SK-N-SH (cell line): Measurements from ENCODE around the gene KCNH4. TPM values are rescaled to one million over a fixed set of nuclear protein-coding genes. Genes with fewer than 3 reads are reported as not detected.

Source experiments
- CTCF ChIA-PET: fragments of 300-600, 350-600 bp; formaldehyde crosslinking; extraction: SDS; loops from one replicate; lab custom pipeline; 2021; lab: Yijun Ruan, JAX
- POLR2A ChIA-PET: fragments of 350-600 bp; sonication (Branson Sonifier 250); formaldehyde crosslinking; extraction: SDS; loops from one replicate; lab custom pipeline; 2020; ENCODE audit warnings: antibody characterized with exemption, inconsistent platforms; lab: Yijun Ruan, JAX
- DNase-seq: peaks from one replicate; pipeline ENCODE4 v3.0.0; 2012
- H2AFZ ChIP-seq: fragments of 200-600 bp; sonication (generic); 2 replicates; pipeline ENCODE4 v1.8.1; 2016; ENCODE audit warnings: antibody characterized with exemption, mild to moderate bottlenecking, low read depth
- H3F3A ChIP-seq: fragments of 200-600 bp; sonication (generic); replicated peaks from 2 replicates; pipeline ENCODE3; 2016; ENCODE audit warnings: antibody characterized with exemption, mild to moderate bottlenecking; ENCODE audit not compliant: insufficient read depth
- H3K27ac ChIP-seq, 2 experiments: fragments of 200-500 bp in 1 of 2; fragments of 200-600 bp in 1 of 2; sonication (Bioruptor generic) in 1 of 2; sonication (generic), shearing (Covaris generic) in 1 of 2; 2 replicates each; pipeline versions ENCODE4 v1.5.1 to v1.6.1; 2014 to 2016; ENCODE audit warnings: low read depth in 2 of 2, inconsistent platforms in 1 of 2, low read length in 1 of 2, mild to moderate bottlenecking in 1 of 2, mixed read lengths in 1 of 2
- H3K27me3 ChIP-seq: fragments of 200-600 bp; sonication (generic), shearing (Covaris generic); 2 replicates; pipeline ENCODE4 v1.6.1; 2016; ENCODE audit warnings: mixed run types; ENCODE audit not compliant: insufficient read depth
- H3K36me3 ChIP-seq, 2 experiments: fragments of 200-500 bp in 1 of 2; fragments of 200-600 bp in 1 of 2; sonication (Bioruptor generic) in 1 of 2; sonication (generic) in 1 of 2; replicated peaks in 1 of 2; 2 replicates each; pipeline versions ENCODE3 to v1.5.1; 2014 to 2016; ENCODE audit warnings: low read length in 1 of 2, mild to moderate bottlenecking in 1 of 2; ENCODE audit not compliant: insufficient read depth in 2 of 2, control insufficient read depth in 1 of 2
- H3K4me1 ChIP-seq, 2 experiments: fragments of 200-500 bp in 1 of 2; fragments of 200-600 bp in 1 of 2; sonication (Bioruptor generic) in 1 of 2; sonication (generic), shearing (Covaris generic) in 1 of 2; 2 replicates each; pipeline versions ENCODE4 v1.5.1 to v1.6.1; 2014 to 2016; ENCODE audit warnings: low read depth in 1 of 2, low read length in 1 of 2, mixed run types in 1 of 2; ENCODE audit not compliant: insufficient read depth in 2 of 2, control insufficient read depth in 1 of 2
- H3K4me2 ChIP-seq: fragments of 200-600 bp; sonication (generic), shearing (Covaris generic); 2 replicates; pipeline ENCODE4 v1.6.1; 2017; ENCODE audit warnings: mixed run types
- H3K4me3 ChIP-seq, 2 experiments: fragments of 200-500 bp in 1 of 2; fragments of 200-600 bp in 1 of 2; sonication (Bioruptor generic) in 1 of 2; sonication (generic), shearing (Covaris generic) in 1 of 2; 2 replicates each; pipeline versions ENCODE4 v1.5.1 to v1.8.1; 2014 to 2016; ENCODE audit warnings: low read depth in 2 of 2, inconsistent platforms in 1 of 2, low read length in 1 of 2, mild to moderate bottlenecking in 1 of 2, mixed read lengths in 1 of 2, moderate library complexity in 1 of 2
- H3K79me2 ChIP-seq: fragments of 200-600 bp; sonication (generic); 2 replicates; pipeline ENCODE4 v1.8.1; 2017; ENCODE audit warnings: mild to moderate bottlenecking; ENCODE audit not compliant: insufficient read depth
- H3K9ac ChIP-seq: fragments of 200-600 bp; sonication (generic); 2 replicates; pipeline ENCODE4 v1.6.1; 2017; ENCODE audit warnings: mixed run types
- H3K9me2 ChIP-seq: fragments of 200-600 bp; sonication (generic); 2 replicates; pipeline ENCODE4 v1.6.1; 2017; ENCODE audit warnings: mixed run types
- H3K9me3 ChIP-seq: fragments of 200-600 bp; sonication (generic); 2 replicates; pipeline ENCODE4 v1.6.1; 2017; ENCODE audit warnings: mixed run types, mild to moderate bottlenecking, moderate library complexity
- H4K20me1 ChIP-seq: fragments of 200-600 bp; sonication (generic); 2 replicates; pipeline ENCODE4 v1.6.1; 2017; ENCODE audit warnings: mild to moderate bottlenecking, mixed run types; ENCODE audit not compliant: insufficient read depth
- CTCF ChIP-seq: fragments of 200-600 bp; sonication (generic); IDR thresholded peaks from 2 replicates; pipeline ENCODE4 v1.6.1; 2017; ENCODE audit warnings: antibody characterized with exemption, mild to moderate bottlenecking, moderate library complexity
- EZH2phosphoT487 ChIP-seq: fragments of 200-600 bp; sonication (generic); IDR thresholded peaks from 2 replicates; pipeline ENCODE4 v1.6.1; 2017; ENCODE audit warnings: low read depth, mixed run types, mild to moderate bottlenecking, antibody characterized with exemption, moderate library complexity, borderline replicate concordance
- FOSL2 ChIP-seq: IDR thresholded peaks from 2 replicates; pipeline ENCODE4 v1.4.0; 2012; ENCODE audit warnings: low read depth, mild to moderate bottlenecking, moderate library complexity, borderline replicate concordance
- FOXJ3 ChIP-seq: sonication (generic); formaldehyde crosslinking; IDR thresholded peaks from 2 replicates; pipeline ENCODE4 v1.5.1; 2020; ENCODE audit warnings: mild to moderate bottlenecking, missing genetic modification reagents
- GABPA ChIP-seq: IDR thresholded peaks from 2 replicates; pipeline ENCODE4 v1.4.0; 2012; ENCODE audit warnings: low read depth, mild to moderate bottlenecking
- GATA2 ChIP-seq: sonication (generic); formaldehyde crosslinking; IDR thresholded peaks from 2 replicates; pipeline ENCODE4 v1.5.0; 2020; ENCODE audit warnings: mild to moderate bottlenecking, missing genetic modification reagents
- JUND ChIP-seq: IDR thresholded peaks from 2 replicates; pipeline ENCODE4 v1.4.0; 2012
- MAX ChIP-seq: IDR thresholded peaks from 2 replicates; pipeline ENCODE4 v1.4.0; 2012; ENCODE audit warnings: low read depth
- NRF1 ChIP-seq: IDR thresholded peaks from 2 replicates; pipeline ENCODE4 v1.6.1; 2012; ENCODE audit warnings: low read depth, mild to moderate bottlenecking, low read length
- RCOR1 ChIP-seq: fragments of 150-350 bp; IDR thresholded peaks from 2 replicates; pipeline ENCODE4 v1.6.1; 2017; ENCODE audit warnings: antibody characterized with exemption, low read length
- REST ChIP-seq: IDR thresholded peaks from 2 replicates; pipeline ENCODE4 v1.6.1; 2012; ENCODE audit warnings: mild to moderate bottlenecking, low read depth, low read length, moderate library complexity
- TAF1 ChIP-seq: IDR thresholded peaks from 2 replicates; pipeline ENCODE4 v1.6.1; 2012; ENCODE audit warnings: low read depth, mild to moderate bottlenecking, low read length, moderate library complexity, borderline replicate concordance
- TCF12 ChIP-seq: IDR thresholded peaks from 2 replicates; pipeline ENCODE4 v1.4.0; 2012
- TEAD4 ChIP-seq: IDR thresholded peaks from 2 replicates; pipeline ENCODE4 v1.4.0; 2012; ENCODE audit warnings: mild to moderate bottlenecking, borderline replicate concordance; ENCODE audit not compliant: insufficient read depth
- YY1 ChIP-seq: IDR thresholded peaks from 2 replicates; pipeline ENCODE4 v1.4.0; 2012; ENCODE audit warnings: low read depth, mild to moderate bottlenecking
- WGBS: methylation state at CpG from one replicate; pipeline ENCODE4 v1.1.6; 2017; ENCODE audit warnings: low lambda C conversion rate; 5-methylcytosine and 5-hydroxymethylcytosine counted together
- polyA plus RNA-seq, 3 experiments: library from polyadenylated mRNA; depleted of rRNA; stranded (reverse); fragments of >200 nt; gene quantifications; 2 replicates each; pipeline ENCODE4 v1.2.3, GENCODE V29; 2012

Gene KCNH4
- polyA plus RNA-seq, 1 of the 3 experiments (the other 2 are of a cell fraction), result 0.46 TPM

GRCh38 chr17:42182927-42183734 is 2.2 kb upstream of the KCNH4 start:
- no peak overlapping the region for H3K9ac ChIP-seq

GRCh38 chr17:42181851-42182207 is 887 bp upstream of the KCNH4 start:
- CTCF ChIA-PET, result interaction anchor here (0.6 to 4.4 kb wide), 25 partner anchors 9 to 224 kb away, joined by 3 to 30 read pairs (median 6); partner anchors contain the start of genes GHDC, NKIRAS2 and RAB5C
- H3K36me3 ChIP-seq, result no peaks in the 10 kb centered on the region
- H2AFZ ChIP-seq, result no peak overlapping the region
- no peak overlapping the region for H3K27ac ChIP-seq
- DNase-seq, result no peak
- H3K4me1 ChIP-seq, result peaks cover 4 to 15% of the 10 kb centered on the region in 2 experiments; a peak in 2 of 4 replicates
- no peaks in the 10 kb centered on the region for H4K20me1 ChIP-seq
- 68% methylated on average over 2 of the region's 2 CpGs for WGBS
- H3K4me2 ChIP-seq, result peak overlapping the region; percentile 90; the same call in 1 of the 2 replicates
- no peaks in the 10 kb centered on the region for H3K9me2 ChIP-seq
- H3K9ac ChIP-seq, result no peak overlapping the region
- H3F3A ChIP-seq, result peaks cover 11% of the 10 kb centered on the region
- no peak overlapping the region for H3K4me3 ChIP-seq
- POLR2A ChIA-PET, result interaction anchor here (1.6 kb wide), 1 partner anchor 67 kb away, joined by 3 read pairs; no protein-coding TSS in a partner anchor
- no peaks in the 10 kb centered on the region for H3K9me3 ChIP-seq
- H3K27me3 ChIP-seq, result no peaks in the 10 kb centered on the region
- H3K79me2 ChIP-seq, result no peaks in the 10 kb centered on the region
- no peak for TF ChIP-seq MAX
- TF ChIP-seq REST, result no peak
- no peak for TF ChIP-seq TAF1
- no peak for TF ChIP-seq GATA2 (CRISPR knock-in tag)
- no peak for TF ChIP-seq TCF12
- no peak for TF ChIP-seq GABPA
- no peak for TF ChIP-seq RCOR1
- TF ChIP-seq NRF1, result no peak
- TF ChIP-seq FOXJ3 (CRISPR knock-in tag), result no peak
- TF ChIP-seq JUND, result no peak
- no peak for TF ChIP-seq YY1
- no peak for TF ChIP-seq EZH2phosphoT487
- no peak for TF ChIP-seq FOSL2

More at GRCh38 chr17:42182927-42183734, 2.2 kb upstream of the KCNH4 start:
- no peaks in the 10 kb centered on the region for H3K9me3 ChIP-seq
- H4K20me1 ChIP-seq, result no peaks in the 10 kb centered on the region
- no peaks in the 10 kb centered on the region for H3K36me3 ChIP-seq
- ChIA-PET POLR2A (interaction anchor here (3.2 kb wide), 1 partner anchor 11 kb away, joined by 12 read pairs; the partner anchor contains the start of gene GHDC), CTCF (interaction anchor here (0.7 to 2.1 kb wide), 4 partner anchors 10 to 220 kb away, joined by 3 to 10 read pairs (median 4); partner anchors contain the start of gene KAT2A)
- TF ChIP-seq TEAD4, result no peak
- TF ChIP-seq CTCF, result peak; percentile 11; the same call in 1 of the 2 replicates
- TF ChIP-seq FOSL2, result peak; percentile 68
- H3K4me3 ChIP-seq, result no peak overlapping the region
- H3K4me2 ChIP-seq, result no peak overlapping the region
- WGBS, result 86% methylated on average over 7 of the region's 9 CpGs
- H2AFZ ChIP-seq, result 0 out of 2 replicates have a peak overlapping the region, but pooled peaks have one; percentile 1
- peaks cover 4 to 15% of the 10 kb centered on the region in 2 experiments; a peak in 2 of 4 replicates for H3K4me1 ChIP-seq
- no peak overlapping the region for H3K27ac ChIP-seq
- no peaks in the 10 kb centered on the region for H3K79me2 ChIP-seq
- peaks cover 11% of the 10 kb centered on the region for H3F3A ChIP-seq
- H3K9me2 ChIP-seq, result no peaks in the 10 kb centered on the region
- no peaks in the 10 kb centered on the region for H3K27me3 ChIP-seq
- DNase-seq, result no peak
